ENCODE results near the gene RASSF4.

RASSF4 gene

DNA sequence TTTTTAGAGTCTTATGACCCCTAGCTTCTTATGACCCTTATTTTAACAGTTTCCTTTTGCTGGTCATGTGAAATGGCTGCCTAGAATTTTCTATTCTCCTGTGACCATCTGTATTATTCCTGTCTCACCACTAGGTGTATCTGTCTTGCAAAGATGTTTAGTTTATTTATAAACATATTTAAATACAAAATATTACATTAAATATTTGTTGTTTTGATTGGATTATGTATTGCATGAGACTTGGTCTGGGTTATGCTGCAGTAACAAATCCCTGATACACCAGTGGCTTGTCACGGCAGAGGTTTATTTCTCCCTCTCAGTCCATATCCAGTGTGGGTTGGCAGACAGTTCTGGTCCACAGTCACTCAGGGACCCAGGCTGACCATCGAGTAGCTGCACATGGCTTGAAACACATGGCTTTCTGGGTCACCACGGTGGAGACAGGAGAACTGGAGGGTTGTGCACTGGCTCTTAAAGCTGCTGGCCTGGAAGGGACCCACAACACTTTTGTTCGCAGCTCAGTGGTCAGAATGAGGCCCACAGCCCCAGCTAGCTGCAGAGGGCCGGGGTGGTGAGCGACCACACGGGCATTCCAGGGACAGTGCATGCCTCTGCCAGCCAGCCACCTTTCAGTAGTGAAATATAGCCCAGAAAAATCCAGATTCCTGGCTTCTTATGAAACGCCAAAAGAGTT, 7.4 kb downstream of the RASSF4 start:
- peak; percentile 23 for DNase-seq (ENCODE audit: low read depth)
- Histone ChIP-seq H3K9me3 (ENCODE audit: control insufficient read depth, low read length) (no peaks in the 10 kb centered on the region), H3K27me3 (replicated peaks; ENCODE audit: control insufficient read depth, insufficient read depth, low read length) (no peaks in the 10 kb centered on the region), H3K4me1 (ENCODE audit: control insufficient read depth, insufficient read depth, low read length) (peaks cover 70% of the 10 kb centered on the region), H3K4me3 (ENCODE audit: low read length) (no peak overlapping the region), H3K9ac (ENCODE audit: low read length) (peak overlapping the region; percentile 82), H3K36me3 (ENCODE audit: control insufficient read depth, insufficient read depth, low read length, severe bottlenecking) (peaks cover 26% of the 10 kb centered on the region)

DNA sequence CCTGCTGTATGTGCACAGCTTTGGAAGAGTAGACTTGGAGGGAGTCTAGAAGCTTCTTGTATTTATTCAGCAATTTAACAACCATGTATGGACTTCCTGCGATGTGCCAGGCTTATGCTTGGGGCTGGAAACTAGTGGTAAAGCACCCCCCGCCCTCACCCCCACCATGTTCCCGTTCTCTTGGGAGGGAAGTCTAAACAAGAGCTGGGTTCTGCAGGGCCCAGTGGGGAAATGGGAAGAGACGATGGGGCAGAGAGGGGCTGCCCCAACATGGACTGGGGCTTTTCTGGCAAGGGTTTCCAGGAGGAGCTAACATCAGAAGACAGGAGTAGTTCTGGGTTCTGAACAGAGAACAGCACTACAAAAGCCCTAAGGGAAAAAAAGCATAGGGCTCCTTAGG, 8.0 kb downstream of the RASSF4 start:
- no peak for DNase-seq (ENCODE audit: low read depth)
- peaks cover 63% of the 10 kb centered on the region for H3K4me1 ChIP-seq (ENCODE audit: control insufficient read depth, insufficient read depth, low read length)
- peak overlapping the region; percentile 82 for H3K9ac ChIP-seq (ENCODE audit: low read length)
- H3K4me3 ChIP-seq (ENCODE audit: low read length), result peak overlapping the region; percentile 51
- H3K9me3 ChIP-seq (ENCODE audit: control insufficient read depth, low read length), result no peaks in the 10 kb centered on the region
- H3K27me3 ChIP-seq (replicated peaks; ENCODE audit: control insufficient read depth, insufficient read depth, low read length), result no peaks in the 10 kb centered on the region
- H3K36me3 ChIP-seq (ENCODE audit: control insufficient read depth, insufficient read depth, low read length, severe bottlenecking), result peaks cover 32% of the 10 kb centered on the region

DNA sequence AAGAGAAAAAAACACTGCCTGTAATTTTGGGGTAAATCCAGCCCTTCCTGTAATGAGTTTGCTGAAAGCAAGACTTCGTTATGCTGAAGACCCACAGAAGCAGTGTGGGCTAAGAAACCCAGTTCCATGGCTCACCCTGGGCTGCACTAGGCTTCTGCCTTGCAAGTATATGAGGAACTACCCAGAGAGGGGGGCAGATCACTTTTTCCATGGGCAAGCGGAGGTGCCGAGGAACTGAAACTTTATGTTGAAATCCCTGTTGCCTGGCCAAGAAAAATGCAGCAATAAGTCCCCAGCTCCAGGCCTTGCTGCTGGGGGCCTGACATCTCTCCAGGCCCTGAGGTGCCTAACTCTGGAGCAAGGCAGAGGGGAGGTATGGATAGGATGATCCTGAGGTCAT, 8.5 kb downstream of the RASSF4 start:
- DNase-seq (ENCODE audit: low read depth), result peak; percentile 77
- Histone ChIP-seq H3K9me3 (ENCODE audit: control insufficient read depth, low read length) (no peaks in the 10 kb centered on the region), H3K27me3 (replicated peaks; ENCODE audit: control insufficient read depth, insufficient read depth, low read length) (no peaks in the 10 kb centered on the region), H3K4me3 (ENCODE audit: low read length) (peak overlapping the region; percentile 51), H3K4me1 (ENCODE audit: control insufficient read depth, insufficient read depth, low read length) (peaks cover 60% of the 10 kb centered on the region), H3K36me3 (ENCODE audit: control insufficient read depth, insufficient read depth, low read length, severe bottlenecking) (peaks cover 37% of the 10 kb centered on the region), H3K9ac (ENCODE audit: low read length) (peak overlapping the region; percentile 82)

DNA sequence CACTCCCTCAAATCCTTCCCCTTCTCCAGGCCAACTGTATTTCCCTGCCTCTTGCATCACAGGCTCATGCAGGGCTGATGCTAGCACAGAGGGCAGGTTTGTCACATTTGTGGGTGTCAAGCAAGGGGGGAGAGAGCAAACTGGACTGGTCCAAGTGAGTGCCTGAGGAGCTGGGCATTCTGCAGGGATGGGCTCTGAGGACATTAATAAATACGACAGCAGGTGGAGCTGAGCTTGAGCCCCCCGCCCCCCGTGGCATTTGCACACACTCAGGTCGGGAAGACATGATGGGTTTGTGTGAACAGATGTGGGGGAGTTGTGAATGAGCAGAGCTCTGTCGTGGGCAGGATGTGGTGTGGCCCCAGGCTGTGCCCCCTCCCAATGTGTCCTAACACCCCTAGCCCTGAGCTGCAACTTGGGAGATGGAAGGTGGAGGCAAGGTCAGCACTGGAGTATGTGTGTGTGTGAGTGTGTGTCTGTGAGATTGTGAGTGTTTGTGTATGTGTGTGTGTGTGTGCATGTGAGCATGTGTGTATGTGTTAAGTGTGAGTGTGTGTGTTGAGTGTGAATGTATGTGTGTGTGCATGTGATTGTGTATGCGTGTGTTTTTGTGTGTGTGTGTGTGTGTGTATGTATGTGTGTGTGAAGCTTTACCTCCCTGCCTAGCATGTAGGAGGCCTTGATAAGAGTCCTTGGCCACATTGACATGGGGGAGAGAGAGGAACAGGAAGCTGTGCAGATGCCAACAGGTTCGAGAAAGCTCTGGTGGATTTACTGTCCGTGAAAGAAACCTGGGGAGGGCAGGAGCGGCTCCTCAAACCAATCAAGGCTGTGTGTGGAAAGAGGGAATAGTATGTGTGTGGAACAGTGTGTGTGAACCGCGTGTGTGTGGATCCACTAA, 9.1 kb downstream of the RASSF4 start:
- H3K4me3 ChIP-seq (ENCODE audit: low read length), result peak overlapping the region; percentile 51
- peaks cover 40% of the 10 kb centered on the region for H3K36me3 ChIP-seq (ENCODE audit: control insufficient read depth, insufficient read depth, low read length, severe bottlenecking)
- H3K27me3 ChIP-seq (replicated peaks; ENCODE audit: control insufficient read depth, insufficient read depth, low read length), result no peaks in the 10 kb centered on the region
- H3K4me1 ChIP-seq (ENCODE audit: control insufficient read depth, insufficient read depth, low read length), result peaks cover 60% of the 10 kb centered on the region
- no peak for DNase-seq (ENCODE audit: low read depth)
- no peaks in the 10 kb centered on the region for H3K9me3 ChIP-seq (ENCODE audit: control insufficient read depth, low read length)
- peak overlapping the region; percentile 82 for H3K9ac ChIP-seq (ENCODE audit: low read length)

DNA sequence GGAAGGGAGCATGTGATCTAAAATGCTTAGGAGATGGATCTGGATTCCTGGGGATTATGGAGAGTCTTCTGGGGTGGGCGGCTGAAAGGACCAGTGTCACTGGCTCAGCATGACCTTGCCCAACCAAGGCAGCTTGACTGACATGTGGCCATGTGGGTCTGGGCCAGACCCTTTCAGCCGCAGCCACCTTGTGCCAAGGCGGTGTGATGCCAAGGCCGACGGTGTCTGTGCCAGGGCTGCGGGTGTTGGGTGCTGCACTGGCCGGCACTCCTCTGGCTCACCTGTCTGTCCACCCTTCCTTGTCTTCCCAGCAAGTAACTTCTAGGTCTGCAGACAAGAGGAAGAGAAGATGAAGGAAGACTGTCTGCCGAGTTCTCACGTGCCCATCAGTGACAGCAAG, 10.3 kb downstream of the RASSF4 start:
- Histone ChIP-seq H3K36me3 (ENCODE audit: control insufficient read depth, insufficient read depth, low read length, severe bottlenecking) (peaks cover 40% of the 10 kb centered on the region), H3K4me1 (ENCODE audit: control insufficient read depth, insufficient read depth, low read length) (peaks cover 60% of the 10 kb centered on the region), H3K4me3 (ENCODE audit: low read length) (no peak overlapping the region), H3K9me3 (ENCODE audit: control insufficient read depth, low read length) (no peaks in the 10 kb centered on the region), H3K27me3 (replicated peaks; ENCODE audit: control insufficient read depth, insufficient read depth, low read length) (no peaks in the 10 kb centered on the region), H3K9ac (ENCODE audit: low read length) (no peak overlapping the region)
- DNase-seq (ENCODE audit: low read depth), result no peak

DNA sequence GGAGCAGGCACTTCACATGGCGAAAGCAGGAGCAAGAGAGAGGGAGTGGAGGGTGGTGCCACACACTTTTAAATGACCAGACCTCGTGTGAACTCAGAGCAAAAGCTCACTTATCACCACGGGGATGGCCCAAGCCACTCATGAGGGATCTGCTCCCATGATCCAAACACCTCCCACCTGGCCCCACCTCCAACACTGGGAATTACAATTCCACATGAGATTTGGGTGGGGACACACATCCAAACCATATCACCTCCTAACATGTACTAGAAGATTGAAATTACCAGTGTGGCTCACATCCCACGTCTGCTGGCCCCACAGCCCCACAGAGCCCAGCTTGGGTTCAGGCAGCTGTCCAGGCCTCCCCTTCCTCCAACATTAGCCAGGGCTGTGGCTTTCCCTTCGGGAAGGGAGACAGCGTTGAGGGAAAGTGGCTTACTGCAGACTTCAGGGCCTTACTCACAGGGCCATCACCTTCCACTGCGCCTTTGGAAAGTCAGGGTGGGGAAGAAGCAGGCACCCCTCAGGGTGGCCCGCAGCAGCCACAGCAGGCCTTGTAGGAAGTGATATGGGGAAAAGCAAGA, 11.3 kb downstream of the RASSF4 start:
- H3K4me3 ChIP-seq (ENCODE audit: low read length), result no peak overlapping the region
- no peak overlapping the region for H3K9ac ChIP-seq (ENCODE audit: low read length)
- no peaks in the 10 kb centered on the region for H3K9me3 ChIP-seq (ENCODE audit: control insufficient read depth, low read length)
- H3K4me1 ChIP-seq (ENCODE audit: control insufficient read depth, insufficient read depth, low read length), result peaks cover 58% of the 10 kb centered on the region
- peaks cover 40% of the 10 kb centered on the region for H3K36me3 ChIP-seq (ENCODE audit: control insufficient read depth, insufficient read depth, low read length, severe bottlenecking)
- DNase-seq (ENCODE audit: low read depth), result no peak
- no peaks in the 10 kb centered on the region for H3K27me3 ChIP-seq (replicated peaks; ENCODE audit: control insufficient read depth, insufficient read depth, low read length)

DNA sequence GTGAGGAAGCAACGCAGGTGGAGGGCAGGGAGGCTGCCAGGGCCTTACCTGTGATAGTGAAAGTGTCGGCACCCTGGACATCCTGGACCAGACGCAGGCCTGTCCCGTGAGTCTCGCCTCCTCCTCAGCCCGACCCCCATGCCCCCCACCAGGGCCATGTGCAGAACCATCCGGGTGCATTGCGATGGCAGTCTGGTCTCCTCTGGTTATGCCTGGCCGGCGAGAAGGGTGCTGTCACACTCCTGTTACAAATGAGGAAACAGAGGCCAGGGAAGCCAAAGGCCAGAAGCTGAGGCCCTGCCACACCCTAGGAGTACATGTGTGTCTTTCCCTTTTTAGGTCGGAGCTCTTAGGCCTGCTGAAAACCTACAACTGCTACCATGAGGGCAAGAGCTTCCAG, 11.8 kb downstream of the RASSF4 start:
- Histone ChIP-seq H3K4me1 (ENCODE audit: control insufficient read depth, insufficient read depth, low read length) (peaks cover 57% of the 10 kb centered on the region), H3K9ac (ENCODE audit: low read length) (no peak overlapping the region), H3K36me3 (ENCODE audit: control insufficient read depth, insufficient read depth, low read length, severe bottlenecking) (peaks cover 40% of the 10 kb centered on the region), H3K27me3 (replicated peaks; ENCODE audit: control insufficient read depth, insufficient read depth, low read length) (no peaks in the 10 kb centered on the region), H3K9me3 (ENCODE audit: control insufficient read depth, low read length) (no peaks in the 10 kb centered on the region), H3K4me3 (ENCODE audit: low read length) (no peak overlapping the region)
- DNase-seq (ENCODE audit: low read depth), result no peak

DNA sequence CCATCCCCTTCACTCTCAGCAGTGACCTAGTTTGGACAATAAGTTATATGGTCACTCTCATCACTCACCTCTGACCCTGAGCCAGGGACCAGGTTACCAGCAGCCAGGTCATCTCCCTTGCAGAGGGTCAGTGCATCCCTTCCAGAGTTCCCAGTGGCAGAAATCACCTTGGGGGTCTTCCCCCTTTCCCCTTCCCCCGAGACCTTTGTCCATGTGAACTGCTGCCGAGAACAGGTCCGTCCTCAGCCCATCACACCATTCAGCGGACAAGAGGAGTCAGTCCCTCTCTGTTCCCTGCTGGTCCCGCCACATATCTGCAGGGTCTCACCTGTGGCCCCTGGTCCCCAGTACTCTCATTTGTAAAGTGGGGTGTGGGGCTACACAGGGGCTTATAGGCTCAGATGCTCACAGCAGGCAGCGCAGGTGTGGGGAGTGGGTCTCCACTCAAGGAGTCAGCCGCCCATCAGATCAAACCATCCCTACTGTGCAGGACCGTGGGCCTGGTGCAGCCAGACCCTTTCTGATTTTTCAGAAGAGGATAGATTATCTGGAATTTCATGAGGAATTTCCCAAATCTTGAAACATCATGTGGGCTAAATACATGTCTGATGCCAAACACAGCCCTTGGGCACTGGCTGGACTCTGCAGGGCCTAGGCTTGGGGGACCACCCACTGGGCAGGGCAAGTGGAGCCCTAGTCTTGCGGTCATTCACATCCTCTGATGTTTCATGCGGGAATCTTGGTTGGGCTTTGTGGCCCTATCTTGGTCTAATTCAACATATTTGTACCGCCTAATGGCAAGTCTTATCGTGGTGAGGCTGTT, 12.5 kb downstream of the RASSF4 start:
- no peak for DNase-seq (ENCODE audit: low read depth)
- H3K9ac ChIP-seq (ENCODE audit: low read length), result no peak overlapping the region
- peaks cover 46% of the 10 kb centered on the region for H3K36me3 ChIP-seq (ENCODE audit: control insufficient read depth, insufficient read depth, low read length, severe bottlenecking)
- H3K4me1 ChIP-seq (ENCODE audit: control insufficient read depth, insufficient read depth, low read length), result peaks cover 57% of the 10 kb centered on the region
- no peaks in the 10 kb centered on the region for H3K27me3 ChIP-seq (replicated peaks; ENCODE audit: control insufficient read depth, insufficient read depth, low read length)
- H3K4me3 ChIP-seq (ENCODE audit: low read length), result no peak overlapping the region
- H3K9me3 ChIP-seq (ENCODE audit: control insufficient read depth, low read length), result no peaks in the 10 kb centered on the region

DNA sequence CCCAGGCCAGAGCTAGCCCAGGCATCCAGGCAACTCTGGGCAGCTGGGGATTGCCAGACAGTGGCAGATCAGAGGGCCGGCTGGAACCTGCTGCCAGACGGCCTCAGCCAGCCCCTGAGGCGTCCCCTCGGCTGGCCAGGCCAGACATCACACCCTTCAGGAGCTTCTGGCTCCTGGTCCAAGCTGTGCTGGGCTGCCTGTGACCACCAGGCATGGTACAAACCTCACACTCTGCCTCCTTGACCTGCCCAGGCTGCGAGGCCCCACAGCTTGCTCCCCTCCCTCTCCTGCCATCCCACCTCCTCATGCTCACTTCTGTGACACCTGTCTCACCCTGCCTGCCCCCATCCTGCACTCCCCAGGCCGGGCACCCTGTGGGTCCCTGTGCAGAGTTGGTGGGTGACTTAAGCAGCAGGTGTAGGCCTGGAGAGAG, 13.3 kb downstream of the RASSF4 start:
- H3K36me3 ChIP-seq (ENCODE audit: control insufficient read depth, insufficient read depth, low read length, severe bottlenecking), result peaks cover 46% of the 10 kb centered on the region
- DNase-seq (ENCODE audit: low read depth), result no peak
- no peak overlapping the region for H3K4me3 ChIP-seq (ENCODE audit: low read length)
- H3K9ac ChIP-seq (ENCODE audit: low read length), result peak overlapping the region; percentile 1
- no peaks in the 10 kb centered on the region for H3K27me3 ChIP-seq (replicated peaks; ENCODE audit: control insufficient read depth, insufficient read depth, low read length)
- peaks cover 57% of the 10 kb centered on the region for H3K4me1 ChIP-seq (ENCODE audit: control insufficient read depth, insufficient read depth, low read length)
- H3K9me3 ChIP-seq (ENCODE audit: control insufficient read depth, low read length), result no peaks in the 10 kb centered on the region

DNA sequence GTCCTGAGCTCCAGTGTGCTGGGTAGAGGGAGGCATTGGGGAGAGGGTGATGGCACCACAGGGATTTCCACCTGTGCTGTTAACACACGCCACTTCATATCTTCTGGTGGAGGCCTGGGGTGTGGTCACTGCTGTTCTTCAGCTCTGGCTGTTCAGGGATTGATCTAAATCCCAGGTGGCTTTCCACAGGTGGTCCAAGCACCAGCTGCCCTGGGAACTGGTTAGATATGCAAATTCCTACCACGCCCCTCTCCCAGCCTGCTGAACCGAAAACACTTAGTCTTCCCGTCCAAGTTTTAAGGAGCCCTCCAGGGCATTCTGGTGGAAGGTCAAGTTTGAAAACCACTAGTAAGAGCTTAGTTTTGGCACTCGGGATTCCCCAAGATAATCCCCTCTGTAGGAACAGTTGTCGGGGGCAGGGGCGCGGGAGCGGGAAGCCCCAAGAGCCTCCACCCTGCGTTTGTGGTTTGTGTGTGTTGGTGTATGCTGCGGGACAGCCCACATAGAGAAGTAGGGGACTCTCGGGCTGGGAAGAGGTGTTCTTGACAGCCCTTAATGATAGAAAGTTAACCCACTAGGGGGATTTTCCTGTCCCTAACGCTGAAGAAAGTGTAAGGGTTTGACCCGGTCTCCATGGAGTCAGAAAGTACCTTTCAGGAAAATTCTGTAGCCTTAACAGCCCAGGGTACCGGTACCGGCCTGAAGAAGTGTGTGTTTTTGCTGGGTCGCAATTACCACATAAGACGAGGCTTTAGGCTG, 13.9 kb downstream of the RASSF4 start:
- no peak for DNase-seq (ENCODE audit: low read depth)
- Histone ChIP-seq H3K9ac (ENCODE audit: low read length) (peak overlapping the region; percentile 86), H3K36me3 (ENCODE audit: control insufficient read depth, insufficient read depth, low read length, severe bottlenecking) (peaks cover 46% of the 10 kb centered on the region), H3K4me1 (ENCODE audit: control insufficient read depth, insufficient read depth, low read length) (peaks cover 56% of the 10 kb centered on the region), H3K27me3 (replicated peaks; ENCODE audit: control insufficient read depth, insufficient read depth, low read length) (no peaks in the 10 kb centered on the region), H3K9me3 (ENCODE audit: control insufficient read depth, low read length) (no peaks in the 10 kb centered on the region), H3K4me3 (ENCODE audit: low read length) (peak overlapping the region; percentile 71)
